ENCODE data around the gene ZNF407.

The ZNF407 gene

DNA sequence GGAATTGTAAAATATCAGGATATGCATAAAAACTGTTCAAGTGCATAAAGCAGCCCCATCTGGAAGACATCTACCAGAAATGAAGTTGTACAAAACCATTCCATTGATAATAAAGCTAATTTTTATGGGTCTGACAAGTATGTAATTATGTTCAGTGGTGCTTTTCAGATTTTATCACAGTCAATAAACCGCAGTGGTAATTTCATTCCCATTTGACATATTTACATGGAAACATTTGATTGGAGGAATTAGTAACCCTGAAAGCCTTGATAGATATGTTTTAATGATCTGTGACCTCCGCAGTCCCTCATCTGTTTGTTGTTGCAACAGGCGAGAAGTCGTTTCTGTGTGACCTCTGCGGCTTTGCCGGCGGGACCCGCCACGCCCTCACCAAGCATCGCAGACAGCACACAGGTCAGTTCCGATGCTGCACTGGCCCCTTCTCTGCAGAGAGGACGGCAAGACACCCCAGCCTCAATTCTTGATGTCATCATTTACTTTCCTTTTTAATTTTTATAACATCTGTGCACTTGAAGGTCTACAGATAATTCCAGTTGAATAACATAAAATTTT is 283.1 kb downstream of the ZNF407 start:
- no peak for DNase-seq (ENCODE audit: low read depth in 2 of 2)

DNA sequence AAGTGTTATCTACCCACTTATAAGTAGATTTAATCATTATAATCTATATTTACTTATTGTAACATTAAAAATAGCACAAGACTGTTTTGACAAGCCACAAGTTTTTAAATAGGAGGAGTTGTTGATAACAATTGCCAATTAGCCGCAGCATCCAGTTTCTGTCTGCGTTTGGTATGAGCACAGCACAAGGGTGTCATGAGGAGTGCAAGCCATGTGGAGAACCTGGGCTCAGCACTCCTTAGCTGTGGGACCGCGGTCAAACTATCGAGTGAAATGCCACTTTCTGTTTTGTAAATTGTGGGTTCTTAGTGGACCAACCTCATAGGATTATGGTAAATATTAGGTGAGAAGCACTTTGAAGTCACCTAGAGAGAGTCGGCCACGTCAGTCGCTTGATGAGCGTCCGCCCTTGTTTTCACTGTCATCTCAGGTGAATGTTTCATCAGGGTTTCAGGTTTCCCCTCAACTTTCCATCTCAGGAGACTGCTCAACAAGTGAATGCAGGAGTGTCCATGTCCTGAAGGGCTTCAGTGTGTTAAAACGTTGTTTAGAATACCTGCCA is 294.5 kb downstream of the ZNF407 start:
- no peak for DNase-seq (ENCODE audit: low read depth in 2 of 2)

DNA sequence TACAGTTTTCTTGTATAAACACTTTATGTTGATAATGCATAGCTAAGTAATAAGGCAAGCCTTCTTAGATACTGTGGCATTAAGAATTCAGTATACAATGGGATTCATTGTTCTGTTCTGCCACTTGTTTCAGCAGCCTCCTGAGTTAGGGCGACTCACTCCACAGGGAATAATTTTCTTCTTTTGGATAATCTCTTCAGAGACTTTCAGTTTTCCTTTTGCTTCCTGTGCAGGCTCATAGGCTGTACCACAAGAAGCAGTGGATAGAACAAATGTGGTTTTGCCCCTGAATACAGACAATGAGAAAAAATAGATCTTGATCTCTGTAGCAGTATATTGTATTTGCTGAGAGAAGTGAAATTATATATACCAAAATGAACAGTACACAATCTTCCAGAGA is 298.0 kb downstream of the ZNF407 start:
- DNase-seq (ENCODE audit: low read depth in 2 of 2), result no peak

DNA sequence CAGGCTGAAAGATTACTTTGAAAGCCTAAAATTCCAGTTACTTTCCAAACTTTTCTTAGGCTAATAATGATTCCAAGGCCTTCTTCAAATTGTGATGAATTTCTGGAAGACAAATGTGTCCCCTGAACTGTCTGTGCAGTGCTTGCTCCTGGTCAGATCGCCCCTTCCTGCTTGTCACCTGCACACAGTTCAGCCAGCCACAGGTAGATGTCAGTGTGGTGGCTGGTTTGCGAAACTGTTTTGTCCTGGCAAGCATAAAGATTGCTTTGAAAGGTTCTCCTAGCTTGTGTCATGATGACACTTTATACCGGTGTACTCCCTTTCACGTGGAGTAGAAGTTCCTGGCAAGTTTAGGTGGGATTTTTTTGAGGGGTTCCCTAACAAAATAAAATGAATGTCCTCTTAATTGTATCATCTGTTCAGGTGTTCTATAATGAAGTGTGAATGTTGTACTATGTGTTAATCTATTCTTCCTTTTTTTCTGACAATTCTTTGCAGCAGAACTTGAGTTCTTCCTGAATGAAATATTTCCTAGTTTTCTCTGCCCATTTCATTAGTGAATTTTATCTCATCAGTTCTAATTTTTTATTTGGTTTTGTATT is 298.8 kb downstream of the ZNF407 start:
- peak in 1 of 2 donors; percentile 3 for DNase-seq (ENCODE audit: low read depth in 2 of 2)

DNA sequence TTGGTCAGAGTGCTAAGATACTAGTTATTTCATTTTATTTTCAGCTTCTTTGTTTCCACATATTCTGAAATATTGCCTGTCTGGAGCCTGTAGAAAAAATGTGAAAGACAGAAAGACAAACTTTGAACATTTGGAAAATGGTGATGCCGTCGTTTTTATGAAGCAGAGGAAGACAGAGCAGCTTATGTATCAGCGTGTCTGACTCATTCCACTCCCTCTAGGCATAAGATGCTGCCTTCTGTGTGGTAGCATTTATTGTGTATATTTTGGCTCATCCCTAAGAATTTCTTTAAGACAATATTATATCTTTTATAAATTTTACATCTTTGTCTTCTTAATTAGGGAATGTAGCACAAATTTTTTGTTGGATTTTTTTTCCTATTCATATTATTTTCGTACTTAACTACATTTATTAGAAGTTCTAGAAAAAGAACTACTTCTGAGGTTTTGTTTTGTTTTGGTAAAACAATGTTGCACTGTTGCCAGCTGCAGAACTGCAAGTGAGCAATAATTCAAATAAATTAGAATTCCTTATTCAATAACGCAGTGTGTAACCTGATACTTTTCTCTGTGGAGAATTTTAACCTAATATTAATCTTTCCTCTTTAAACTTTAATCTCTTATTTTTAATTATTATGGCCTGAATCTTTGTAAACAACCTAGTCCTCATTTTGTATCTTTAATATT is 300.4 kb downstream of the ZNF407 start:
- no peak for DNase-seq (ENCODE audit: low read depth in 2 of 2)

DNA sequence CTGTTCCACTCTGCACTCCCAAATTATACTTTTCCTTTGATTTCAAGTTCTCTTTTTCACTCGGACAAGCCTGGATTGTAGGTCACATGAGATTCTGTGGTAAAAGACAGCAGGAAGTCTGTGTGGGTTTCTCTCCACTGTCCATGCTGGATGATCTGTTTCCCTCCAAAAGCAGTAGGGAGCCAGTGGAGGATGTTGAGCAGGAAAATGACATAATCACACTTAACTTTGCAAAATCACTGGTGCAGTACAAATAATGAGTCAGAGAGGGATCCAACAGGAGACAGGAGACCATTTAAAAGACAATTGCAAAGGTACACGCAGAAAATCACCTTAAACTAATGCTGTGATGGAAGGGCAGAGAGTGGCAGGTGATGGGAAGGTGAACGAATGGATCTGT is 301.3 kb downstream of the ZNF407 start:
- no peak for DNase-seq (ENCODE audit: low read depth in 2 of 2)

DNA sequence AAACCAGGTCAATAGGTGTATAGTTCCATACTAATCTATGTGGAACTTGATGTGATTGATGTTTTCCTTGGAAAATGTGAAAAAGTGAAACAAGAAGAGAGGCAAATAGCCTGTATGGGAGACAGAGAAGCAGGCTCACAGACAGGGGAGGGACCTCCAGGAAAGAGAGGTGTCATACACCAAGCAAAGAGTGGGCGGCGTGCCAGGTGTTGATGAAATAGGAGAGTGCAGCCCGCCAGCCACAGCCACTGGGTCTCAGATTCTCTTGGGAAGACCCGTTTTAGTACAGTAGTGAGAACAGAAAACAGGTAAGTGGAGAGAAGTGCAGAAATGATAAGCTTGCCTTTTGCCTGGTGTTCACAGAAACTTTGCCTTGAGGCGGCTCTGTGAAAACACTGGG is 301.9 kb downstream of the ZNF407 start:
- no peak for DNase-seq (ENCODE audit: low read depth in 2 of 2)

DNA sequence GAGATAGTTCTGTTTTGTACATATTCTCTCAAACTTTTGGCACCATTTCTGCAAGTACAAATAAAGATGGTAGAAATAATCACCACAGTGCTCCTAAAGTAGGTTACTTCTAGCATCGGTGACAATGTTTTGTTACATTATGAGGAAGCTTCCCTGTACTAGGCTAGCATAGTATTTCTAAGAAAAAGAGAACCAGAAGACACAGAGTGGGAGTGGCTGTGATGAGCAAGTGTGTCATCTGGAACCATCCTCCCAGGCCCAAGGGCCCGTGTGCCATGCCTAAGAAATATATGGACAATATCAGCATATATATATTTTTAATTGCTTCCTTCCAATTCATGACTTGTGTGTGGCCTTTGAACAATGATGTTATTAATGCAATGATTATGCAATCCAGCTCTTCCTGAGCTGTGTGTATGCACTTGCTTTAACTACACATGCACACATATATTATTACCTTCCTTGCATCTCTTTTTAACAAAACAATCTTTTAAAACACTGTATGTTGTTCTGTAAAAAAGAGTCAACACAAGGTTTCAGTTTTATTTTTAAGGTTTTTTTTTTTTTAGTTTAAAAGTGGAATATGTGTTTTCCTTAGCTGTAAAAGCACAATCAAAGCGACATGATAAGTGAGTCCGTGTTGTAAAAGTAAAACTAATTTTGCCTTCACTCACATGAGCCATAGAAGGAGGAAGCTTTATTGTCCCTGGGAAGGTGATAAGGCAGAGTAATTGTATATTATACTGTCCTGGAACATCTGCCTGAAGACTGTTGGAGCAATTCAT is 303.9 kb downstream of the ZNF407 start:
- no peak for DNase-seq (ENCODE audit: low read depth in 2 of 2)

DNA sequence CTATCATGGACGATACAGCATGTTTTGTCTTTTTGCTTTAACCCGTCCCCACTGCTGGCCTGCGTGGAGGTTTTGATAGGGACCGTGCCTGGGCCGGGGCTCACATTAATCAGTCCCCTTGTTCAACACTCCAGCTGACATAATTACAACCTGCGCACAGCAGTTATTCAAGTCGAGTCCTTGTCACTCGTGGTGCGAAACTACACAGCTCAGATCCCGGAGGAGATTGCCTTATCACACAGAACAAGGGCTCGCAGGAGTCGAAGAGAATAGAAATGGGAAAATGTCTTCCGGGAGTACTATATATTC is 304.4 kb downstream of the ZNF407 start:
- no peak for DNase-seq (ENCODE audit: low read depth in 2 of 2)

DNA sequence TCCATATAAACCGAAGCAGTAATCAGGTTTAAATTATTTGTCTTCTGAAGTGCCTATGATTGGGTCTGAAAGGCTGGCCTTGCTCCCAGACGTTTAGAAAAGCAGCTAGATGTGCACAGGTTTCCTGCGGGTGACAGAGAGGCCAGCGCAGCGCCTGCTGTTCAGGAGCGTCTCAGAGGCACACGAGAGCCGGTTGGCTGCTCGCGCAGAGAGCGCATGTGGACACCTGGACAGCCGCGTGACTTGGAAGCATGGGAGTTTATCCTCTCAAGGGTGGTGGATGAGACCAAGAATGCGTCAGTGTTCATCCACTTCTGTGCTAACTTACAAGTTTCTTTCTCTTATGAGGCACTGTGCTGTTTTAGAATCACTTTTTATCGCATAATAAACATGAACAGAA is 307.6 kb downstream of the ZNF407 start:
- DNase-seq (ENCODE audit: low read depth in 2 of 2), result no peak

DNA sequence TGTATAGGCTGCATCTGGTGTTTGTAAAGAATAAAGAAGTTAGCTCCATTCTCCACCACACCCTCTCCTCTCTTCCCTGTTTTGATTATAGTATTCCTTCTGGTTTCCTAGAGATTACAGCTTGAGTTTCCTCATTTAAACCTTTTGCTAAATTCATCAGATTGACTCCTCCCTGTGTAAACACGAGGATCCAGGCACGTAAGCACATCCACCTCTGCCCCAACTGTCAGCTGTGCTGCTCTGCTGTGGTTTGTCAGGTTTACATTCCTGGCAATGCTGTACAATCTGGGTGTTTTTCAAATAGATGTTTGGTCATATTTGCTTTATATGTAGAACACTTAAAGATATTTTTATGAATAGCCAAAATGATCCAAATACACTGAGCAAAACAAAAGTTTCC is 308.5 kb downstream of the ZNF407 start:
- no peak for DNase-seq (ENCODE audit: low read depth in 2 of 2)

DNA sequence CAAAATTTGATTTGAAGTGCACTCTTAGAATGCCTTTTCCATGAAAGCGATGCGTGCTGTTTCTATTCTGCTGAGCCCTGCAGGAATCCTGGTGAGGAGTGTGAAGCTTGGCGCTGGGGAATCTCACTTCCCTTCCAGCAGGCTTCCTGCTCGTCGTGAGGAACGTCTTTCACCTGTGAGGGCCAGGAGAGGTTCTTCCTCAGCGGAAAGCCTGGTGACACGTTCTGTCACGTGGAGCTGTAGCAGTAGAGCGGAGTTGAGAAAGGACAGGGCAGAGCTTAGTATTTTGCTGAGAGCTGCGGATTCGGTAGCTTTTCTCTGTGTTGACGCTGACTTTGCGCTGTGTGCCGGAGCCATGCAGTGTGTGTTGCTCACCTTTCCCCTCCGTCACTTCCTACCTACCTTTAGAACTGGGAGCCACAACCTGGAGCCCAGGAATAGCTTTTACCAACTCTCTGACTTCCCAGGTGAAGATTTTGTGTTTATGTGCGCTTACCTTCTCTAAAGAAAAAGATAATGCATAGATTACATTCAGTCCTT is 316.5 kb downstream of the ZNF407 start:
- no peak for DNase-seq (ENCODE audit: low read depth in 2 of 2)

DNA sequence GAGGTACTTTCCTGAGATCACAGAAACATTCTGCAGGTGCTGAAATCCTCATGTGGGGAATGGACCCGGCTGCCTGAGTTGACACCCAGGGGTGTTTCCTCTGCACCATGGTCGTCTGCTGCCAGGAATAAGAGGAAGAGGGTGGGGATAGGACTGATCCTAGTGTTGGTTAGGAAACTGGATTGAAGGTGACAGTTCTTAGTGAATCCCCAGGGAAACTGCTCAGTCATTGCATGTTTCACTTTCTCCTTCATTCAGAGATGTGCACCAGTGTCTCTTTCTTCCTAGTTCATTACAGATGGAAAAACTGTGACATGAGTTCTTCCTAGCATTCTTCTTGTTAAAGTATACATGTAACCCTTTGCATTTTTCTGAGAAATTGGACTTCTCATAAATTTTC is 317.0 kb downstream of the ZNF407 start:
- DNase-seq (ENCODE audit: low read depth in 2 of 2), result no peak

DNA sequence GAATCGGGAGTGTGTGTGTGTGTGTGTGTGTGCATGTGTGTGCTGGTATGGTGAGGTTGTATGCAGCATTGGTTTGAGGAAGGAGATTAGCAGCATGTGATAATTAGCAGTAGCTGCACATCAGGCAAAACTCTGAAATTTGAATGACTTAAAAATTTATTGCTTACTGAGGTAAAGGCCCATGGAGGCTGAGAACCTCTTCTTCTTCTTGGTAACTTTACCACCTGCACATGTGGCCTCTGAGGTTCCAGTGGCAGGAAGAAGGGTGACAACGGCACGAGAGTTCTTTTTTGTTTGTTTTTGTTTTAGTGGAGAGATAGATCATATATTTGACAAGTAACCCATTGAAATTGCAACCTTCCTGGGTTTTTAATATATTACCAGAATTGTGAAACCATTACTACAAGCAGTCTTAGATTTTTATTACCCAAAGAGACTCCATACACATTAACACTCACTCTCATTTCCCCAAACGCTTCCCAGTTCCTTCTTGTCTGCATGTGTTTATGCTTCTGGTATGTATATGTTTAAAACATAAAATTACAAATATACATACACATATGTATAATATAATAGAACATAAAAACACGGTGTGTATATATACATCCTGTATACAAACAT is 319.2 kb downstream of the ZNF407 start:
- DNase-seq (ENCODE audit: low read depth in 2 of 2), result no peak

DNA sequence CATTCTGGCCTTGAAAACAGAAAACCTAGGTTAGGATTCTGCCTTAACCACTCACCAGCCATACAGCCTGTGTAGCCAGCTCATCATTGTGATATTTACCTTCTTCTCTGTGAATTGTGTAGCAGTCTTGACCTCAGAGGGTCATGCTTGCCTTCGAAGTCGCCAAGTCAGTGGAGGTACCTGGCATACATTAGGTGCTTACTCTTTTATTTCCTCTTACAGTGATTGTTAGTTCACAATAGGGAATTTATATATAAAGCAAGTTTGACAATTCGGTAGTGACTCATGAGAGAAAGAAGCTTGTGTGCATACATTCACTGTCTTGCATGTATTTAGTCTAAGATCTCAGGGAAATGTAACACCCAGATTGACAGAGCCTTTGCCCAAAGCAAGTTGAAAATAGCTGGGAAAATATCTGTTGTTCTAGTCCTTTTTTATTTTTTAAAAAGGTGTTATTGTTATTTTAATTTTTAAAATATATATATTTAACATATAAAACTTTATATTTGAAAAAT is 320.7 kb downstream of the ZNF407 start:
- DNase-seq (ENCODE audit: low read depth in 2 of 2), result no peak

DNA sequence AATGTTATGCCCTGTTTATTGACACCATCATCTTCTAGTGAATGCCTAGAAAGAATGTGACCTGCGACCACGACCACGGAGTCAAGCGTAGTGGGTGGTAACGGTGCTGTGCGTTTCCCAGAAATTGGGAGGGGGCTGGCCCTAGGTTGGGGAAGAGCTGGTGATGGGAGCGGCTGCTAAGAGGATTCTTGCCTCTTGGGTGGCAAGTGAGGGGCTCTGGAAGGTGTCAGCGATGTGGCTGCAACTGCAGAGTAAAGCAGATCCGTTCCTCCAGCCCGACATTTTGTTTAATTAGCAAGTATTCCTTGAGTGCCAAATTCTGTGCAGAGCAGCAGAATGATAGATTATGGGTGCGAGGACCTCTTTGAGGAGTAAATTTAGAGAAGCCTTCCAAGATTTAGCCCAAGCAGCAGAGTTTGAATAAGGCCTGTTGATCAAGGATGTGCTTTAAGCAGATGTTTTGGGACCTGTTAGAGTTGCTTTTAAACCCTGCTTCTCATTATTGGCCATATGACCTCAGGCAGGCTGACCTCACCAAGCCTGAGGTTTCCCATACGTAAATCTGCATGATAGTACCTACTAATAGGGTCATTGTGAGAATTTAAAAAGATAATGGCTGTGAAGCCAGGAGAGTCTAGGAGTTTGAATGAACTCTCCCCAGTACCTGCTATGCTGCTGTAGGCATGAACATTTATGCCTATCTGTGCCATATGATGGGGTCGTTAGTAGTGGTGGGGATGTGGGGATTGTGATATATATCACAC is 323.6 kb downstream of the ZNF407 start:
- DNase-seq (ENCODE audit: low read depth in 2 of 2), result no peak

DNA sequence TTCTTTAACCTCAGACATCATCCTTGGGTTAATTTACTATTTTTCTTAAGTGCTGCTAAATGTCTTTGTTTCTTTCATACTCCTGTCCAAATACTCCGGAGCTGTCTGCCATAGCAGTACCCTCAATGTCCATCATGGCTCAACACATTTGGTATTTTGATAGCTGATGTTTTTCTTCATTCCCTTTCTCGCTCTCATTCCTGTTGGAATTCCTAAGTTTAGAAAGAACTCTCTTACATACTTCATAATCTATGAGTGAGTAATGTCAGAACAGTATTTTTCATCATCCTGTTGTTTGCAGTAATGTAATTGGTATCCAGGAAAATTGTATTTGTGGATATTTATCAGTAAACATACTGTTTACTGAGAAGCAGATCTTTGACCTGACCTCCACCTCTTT is 328.4 kb downstream of the ZNF407 start:
- no peak for DNase-seq (ENCODE audit: low read depth in 2 of 2)

DNA sequence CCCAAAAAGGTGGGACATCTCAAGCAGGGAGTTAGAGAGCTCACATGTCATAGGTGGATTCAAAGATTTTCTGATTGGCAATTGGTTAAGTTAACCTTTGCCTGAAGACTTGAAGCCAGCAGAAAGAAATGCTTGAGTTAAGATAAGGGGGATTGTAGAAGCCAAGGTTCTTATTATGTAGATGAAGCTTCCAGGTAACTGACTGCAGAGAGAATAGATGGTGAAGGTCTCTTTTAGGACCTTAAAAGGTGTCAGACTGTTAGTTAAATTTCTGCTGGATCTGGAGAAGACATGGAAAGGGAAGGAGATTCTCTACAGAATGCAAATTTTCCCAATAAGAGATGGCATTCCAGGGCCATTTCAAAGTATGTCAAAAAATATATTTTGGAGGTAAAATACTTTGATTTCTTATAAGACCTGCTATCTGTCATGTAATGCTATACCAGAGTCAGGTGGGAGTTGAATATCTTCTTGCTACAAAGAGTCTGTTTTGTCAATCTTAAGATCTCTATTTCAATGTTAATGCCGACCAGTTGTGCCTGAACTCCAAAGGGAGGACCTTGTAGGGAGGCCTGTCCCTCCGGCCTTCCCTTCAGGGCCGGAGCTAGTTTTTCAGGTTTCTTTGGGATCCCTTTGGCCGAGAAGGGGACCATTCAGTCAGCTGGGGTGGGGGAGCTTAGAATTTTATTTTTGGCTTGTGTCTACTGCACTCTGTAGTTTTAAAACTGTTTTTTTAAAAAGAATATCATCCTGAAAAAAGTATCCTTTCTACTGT is 330.7 kb downstream of the ZNF407 start:
- DNase-seq (ENCODE audit: low read depth in 2 of 2), result no peak

DNA sequence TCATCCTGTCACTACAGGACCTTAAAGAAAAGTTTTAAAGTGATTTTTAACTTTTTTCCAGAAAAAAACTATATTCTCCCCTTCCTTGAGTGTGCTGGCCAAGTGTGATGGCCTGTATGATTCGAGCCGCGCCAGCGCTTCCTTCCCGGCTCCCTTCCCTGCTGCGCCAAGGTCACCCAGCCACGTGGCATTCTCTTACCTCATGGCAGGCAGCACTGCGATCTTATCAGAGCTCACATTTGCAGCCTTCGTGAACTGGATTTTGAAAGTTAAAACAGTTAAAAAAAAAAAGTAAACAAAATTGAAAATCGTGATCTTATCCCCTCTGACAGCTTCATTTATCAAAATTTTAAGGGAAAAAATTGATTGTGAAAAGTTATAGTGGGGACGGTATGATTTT is 331.4 kb downstream of the ZNF407 start:
- DNase-seq (ENCODE audit: low read depth in 2 of 2), result no peak

DNA sequence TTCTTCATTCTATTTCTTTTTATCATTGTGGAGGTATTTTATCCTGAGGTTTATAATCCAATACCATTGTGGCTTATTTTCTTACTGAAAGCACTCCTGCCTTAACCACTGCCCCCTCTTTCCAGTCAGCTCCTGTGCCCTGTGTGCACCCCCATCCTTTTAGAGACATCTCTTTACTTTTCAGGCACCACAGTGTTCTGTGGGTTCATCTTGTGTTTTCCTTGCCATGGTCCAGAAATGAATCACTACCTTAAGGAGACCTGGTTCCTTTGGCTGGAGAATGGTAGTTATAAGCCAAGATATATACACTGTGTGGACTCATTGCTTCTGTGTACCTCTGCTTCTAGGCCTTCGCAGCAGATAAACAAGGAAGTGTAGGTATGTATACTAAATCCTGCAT is 332.9 kb downstream of the ZNF407 start:
- no peak for DNase-seq (ENCODE audit: low read depth in 2 of 2)

Measured in stimulated activated CD8-positive, alpha-beta memory T cell treated with anti-CD3 and anti-CD28 coated beads, Interleukin-2, amount 100 ng/mL, for 48 hours (primary cell).